ENCODE measurements around the gene PARP14. TPM values are rescaled to one million over a fixed set of nuclear protein-coding genes. Genes with fewer than 3 reads are reported as not detected.

Gene PARP14
- total RNA-seq, 1 experiment from 2014 or later: 21.8 TPM

GRCh38 chr3:122694966-122695365 lies 14.3 kb downstream of the PARP14 start:
- Histone ChIP-seq H3K27ac (ENCODE audit: low read length) (no peak overlapping the region), H3K79me2 (ENCODE audit: low read length) (no peaks in the 10 kb centered on the region), H2AFZ (ENCODE audit: low read length) (no peak overlapping the region), H3K4me3 (ENCODE audit: low read length) (no peak overlapping the region), H4K20me1 (ENCODE audit: low read length) (no peaks in the 10 kb centered on the region), H3K27me3 (ENCODE audit: low read length) (no peaks in the 10 kb centered on the region), H3K36me3 (ENCODE audit: low read depth, low read length) (peaks cover 19% of the 10 kb centered on the region; the same call in 1 of the 2 replicates), H3K9me2 (replicated peaks; ENCODE audit: low read length) (no peaks in the 10 kb centered on the region), H3F3A (ENCODE audit: low read length, unreplicated experiment) (no peaks in the 10 kb centered on the region), H3K4me2 (ENCODE audit: low read length) (no peak overlapping the region), H3K9me3 (ENCODE audit: low read length) (no peaks in the 10 kb centered on the region), H3K4me1 (ENCODE audit: insufficient read depth, low read length) (peaks cover 9% of the 10 kb centered on the region), H3K9ac (ENCODE audit: low read length) (no peak overlapping the region)
- intact Hi-C loops (cut with micrococcal nuclease): loop anchor here (10.0 kb wide), 1 partner anchor 330 kb away; the partner anchor contains the start of gene SEMA5B
- DNase-seq: no peak
- TF ChIP-seq EZH2 (IDR thresholded peaks at IDR 0.05; ENCODE audit: low read length, unreplicated experiment) (no peak), EZH2phosphoT487 (IDR thresholded peaks at IDR 0.05; ENCODE audit: borderline replicate concordance, low read length) (no peak), CTCF (conservative IDR thresholded peaks at IDR 0.05; ENCODE audit: low read depth, low read length) (no peak)
- no peak for ATAC-seq
- ChIA-PET CTCF (no interaction called here), POLR2A (ENCODE audit: unreplicated experiment) (no interaction called here)
- no TSS peak for BruUV-seq (replicated peaks)

- CTCF ChIA-PET: no interaction called here
- no TSS peak for BruUV-seq (replicated peaks)
- Histone ChIP-seq H4K20me1 (ENCODE audit: low read length) (no peaks in the 10 kb centered on the region), H3K9ac (ENCODE audit: low read length) (no peak overlapping the region), H3K79me2 (ENCODE audit: low read length) (no peaks in the 10 kb centered on the region), H3K36me3 (ENCODE audit: low read depth, low read length) (peaks cover 19% of the 10 kb centered on the region; the same call in 1 of the 2 replicates), H3K4me2 (ENCODE audit: low read length) (no peak overlapping the region), H3K4me1 (ENCODE audit: insufficient read depth, low read length) (peaks cover 4% of the 10 kb centered on the region), H2AFZ (ENCODE audit: low read length) (no peak overlapping the region), H3F3A (ENCODE audit: low read length, unreplicated experiment) (no peaks in the 10 kb centered on the region), H3K27me3 (ENCODE audit: low read length) (no peaks in the 10 kb centered on the region), H3K9me2 (replicated peaks; ENCODE audit: low read length) (no peaks in the 10 kb centered on the region), H3K9me3 (ENCODE audit: low read length) (no peaks in the 10 kb centered on the region), H3K4me3 (ENCODE audit: low read length) (no peak overlapping the region), H3K27ac (ENCODE audit: low read length) (no peak overlapping the region)
- ATAC-seq (no peak), DNase-seq (no peak)
- POLR2A ChIA-PET (ENCODE audit: unreplicated experiment): no interaction called here
- intact Hi-C loops (cut with micrococcal nuclease): loop anchor here (10.0 kb wide), 1 partner anchor 329 kb away; the partner anchor contains the start of gene SEMA5B
- TF ChIP-seq CTCF (conservative IDR thresholded peaks at IDR 0.05; ENCODE audit: low read depth, low read length) (no peak), EZH2phosphoT487 (IDR thresholded peaks at IDR 0.05; ENCODE audit: borderline replicate concordance, low read length) (no peak), EZH2 (IDR thresholded peaks at IDR 0.05; ENCODE audit: low read length, unreplicated experiment) (no peak)
These were observed 15.4 kb downstream of the PARP14 start for GRCh38 chr3:122695927-122696561.

- Histone ChIP-seq H3K27me3 (ENCODE audit: low read length) (no peaks in the 10 kb centered on the region), H3K9ac (ENCODE audit: low read length) (no peak overlapping the region), H3K27ac (ENCODE audit: low read length) (no peak overlapping the region), H3K4me2 (ENCODE audit: low read length) (no peak overlapping the region), H3K36me3 (ENCODE audit: low read depth, low read length) (peaks cover 11% of the 10 kb centered on the region; the same call in 1 of the 2 replicates), H3K79me2 (ENCODE audit: low read length) (no peaks in the 10 kb centered on the region), H3F3A (ENCODE audit: low read length, unreplicated experiment) (no peaks in the 10 kb centered on the region), H2AFZ (ENCODE audit: low read length) (no peak overlapping the region), H3K9me2 (replicated peaks; ENCODE audit: low read length) (no peaks in the 10 kb centered on the region), H3K4me3 (ENCODE audit: low read length) (no peak overlapping the region), H4K20me1 (ENCODE audit: low read length) (no peaks in the 10 kb centered on the region), H3K4me1 (ENCODE audit: insufficient read depth, low read length) (no peaks in the 10 kb centered on the region), H3K9me3 (ENCODE audit: low read length) (no peaks in the 10 kb centered on the region)
- POLR2A ChIA-PET (ENCODE audit: unreplicated experiment): no interaction called here
- BruUV-seq (replicated peaks): no TSS peak
- intact Hi-C loops (cut with micrococcal nuclease): loop anchor here (10.0 kb wide), 1 partner anchor 327 kb away; the partner anchor contains the start of gene SEMA5B
- DNase-seq (no peak), ATAC-seq (no peak)
- TF ChIP-seq EZH2phosphoT487 (IDR thresholded peaks at IDR 0.05; ENCODE audit: borderline replicate concordance, low read length) (no peak), CTCF (conservative IDR thresholded peaks at IDR 0.05; ENCODE audit: low read depth, low read length) (no peak), EZH2 (IDR thresholded peaks at IDR 0.05; ENCODE audit: low read length, unreplicated experiment) (no peak)
- CTCF ChIA-PET: no interaction called here
These were observed 17.4 kb downstream of the PARP14 start for GRCh38 chr3:122697952-122698620.
